GM21528 (cell line): ENCODE measurements around the gene LRRIQ1.

Source experiments
- ATAC-seq: cut with Tn5 transposase; IDR thresholded peaks from one replicate; pipeline ENCODE4 v1.9.1; 2021; ENCODE audit warnings: mild to moderate bottlenecking, moderate library complexity; ENCODE audit not compliant: unreplicated experiment, low FRiP score

Gene LRRIQ1

DNA sequence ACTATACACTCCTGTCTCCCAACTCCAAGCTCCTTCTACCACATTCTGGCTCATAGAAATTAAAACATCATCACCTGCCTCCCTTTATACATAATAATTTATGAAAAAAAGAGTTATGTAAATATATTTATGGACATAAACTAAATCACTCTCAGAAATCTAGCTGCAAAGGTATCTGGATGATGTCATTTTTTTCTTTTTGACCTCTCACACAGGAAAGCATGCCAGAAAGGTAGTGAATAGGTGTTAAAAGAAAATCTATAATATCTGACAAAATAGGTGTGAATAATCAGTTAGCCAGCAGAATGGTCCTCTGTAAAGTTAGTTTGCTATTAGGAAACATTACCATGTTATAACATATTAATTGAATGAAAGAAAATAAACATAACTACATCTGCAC, 7.7 kb downstream of the LRRIQ1 start:
- ATAC-seq: no peak

- peak; percentile 86 for ATAC-seq
Observed at GRCh38 chr12:85057370-85057963, 21.3 kb downstream of the LRRIQ1 start.

DNA sequence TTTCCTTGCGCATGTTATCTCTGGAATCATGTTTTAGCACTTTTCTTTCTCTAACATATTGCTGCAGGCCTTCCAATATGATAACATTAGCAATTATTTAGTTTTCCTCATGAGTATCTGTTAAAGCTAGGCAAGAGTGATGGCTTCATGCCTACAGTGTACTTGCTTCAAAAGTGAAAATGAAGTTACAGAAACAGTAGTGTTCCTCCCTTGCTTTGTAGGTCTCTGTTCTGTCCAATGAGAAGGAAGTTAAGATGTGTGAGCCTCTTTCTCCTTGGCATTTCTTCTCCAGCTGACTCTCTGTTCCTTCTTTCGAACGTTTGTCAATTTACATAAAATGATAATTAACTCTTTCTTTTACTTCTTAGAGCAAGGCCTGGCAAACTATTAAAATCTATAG, 22.2 kb downstream of the LRRIQ1 start:
- no peak for ATAC-seq

GRCh38 chr12:85059594-85059993, 23.4 kb downstream of the LRRIQ1 start:
- ATAC-seq: no peak

GRCh38 chr12:85060916-85061315, 24.8 kb downstream of the LRRIQ1 start:
- no peak for ATAC-seq

- no peak for ATAC-seq
Observed at GRCh38 chr12:85065837-85066482, 29.8 kb downstream of the LRRIQ1 start.

- ATAC-seq: no peak
Observed at GRCh38 chr12:85072826-85073225, 36.7 kb downstream of the LRRIQ1 start.

GRCh38 chr12:85076688-85077430, 40.7 kb downstream of the LRRIQ1 start:
- ATAC-seq: peak; percentile 55

- ATAC-seq: no peak
Observed at GRCh38 chr12:85085066-85085465, 48.9 kb downstream of the LRRIQ1 start.

DNA sequence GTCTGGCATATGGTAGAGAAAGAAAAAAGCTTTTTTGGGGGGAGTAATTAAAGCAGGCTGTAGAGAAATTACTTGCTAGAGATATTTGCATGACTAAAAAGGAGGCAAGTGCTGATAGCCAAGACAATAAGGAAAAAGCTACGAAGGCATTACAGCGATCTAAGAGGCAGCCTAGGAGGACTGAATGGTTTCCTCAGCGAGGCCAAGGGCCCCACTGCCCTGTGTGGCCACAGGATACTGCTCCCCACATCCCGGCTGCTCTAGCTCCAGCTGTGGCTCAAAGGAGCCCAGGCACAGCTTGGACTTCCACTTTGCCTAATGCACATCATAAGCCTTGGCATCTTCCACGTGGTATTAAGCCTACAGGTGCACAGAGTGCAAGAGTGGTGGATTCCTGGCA, 53.6 kb downstream of the LRRIQ1 start:
- ATAC-seq: no peak

- no peak for ATAC-seq
Observed at GRCh38 chr12:85092814-85093370, 56.7 kb downstream of the LRRIQ1 start.

- no peak for ATAC-seq
Observed at GRCh38 chr12:85095501-85095900, 59.4 kb downstream of the LRRIQ1 start.

DNA sequence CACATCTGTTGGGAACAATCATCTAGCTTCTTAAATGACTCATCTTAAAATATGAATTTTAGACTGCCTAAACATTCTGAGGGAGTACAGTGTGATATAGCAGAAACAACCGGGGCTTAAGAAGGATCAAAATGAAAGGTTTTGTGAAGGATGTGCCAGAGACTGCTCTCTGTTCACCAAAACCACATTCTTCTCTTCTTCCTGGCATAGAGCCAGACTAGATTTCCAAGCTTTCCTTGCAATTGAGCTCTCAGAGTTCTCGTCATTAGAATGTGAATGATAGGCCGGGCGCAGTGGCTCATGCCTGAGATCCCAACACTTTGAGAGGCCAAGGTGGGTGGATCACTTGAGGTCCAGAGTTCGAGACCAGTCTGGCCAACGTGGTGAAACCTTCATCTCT, 94.5 kb downstream of the LRRIQ1 start:
- ATAC-seq: no peak

DNA sequence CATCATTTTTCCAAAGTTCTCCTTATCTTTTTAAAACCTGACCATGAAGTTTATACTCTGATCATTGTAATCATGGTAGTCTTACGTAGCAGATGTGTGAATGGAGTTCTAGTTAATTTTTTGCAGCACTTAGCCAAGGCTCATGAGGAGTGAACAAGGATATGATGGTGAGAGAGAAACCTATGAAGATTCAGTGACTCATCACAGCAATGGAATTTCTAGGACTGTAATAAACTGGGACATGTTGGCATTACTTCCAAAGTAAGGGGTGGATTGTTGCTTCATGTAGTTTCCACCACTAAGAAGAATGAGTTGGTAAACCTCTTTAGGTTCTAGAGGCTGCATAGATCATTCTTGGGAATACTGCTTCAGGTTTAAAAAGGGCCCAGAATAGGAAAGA, 102.7 kb downstream of the LRRIQ1 start:
- ATAC-seq: no peak

DNA sequence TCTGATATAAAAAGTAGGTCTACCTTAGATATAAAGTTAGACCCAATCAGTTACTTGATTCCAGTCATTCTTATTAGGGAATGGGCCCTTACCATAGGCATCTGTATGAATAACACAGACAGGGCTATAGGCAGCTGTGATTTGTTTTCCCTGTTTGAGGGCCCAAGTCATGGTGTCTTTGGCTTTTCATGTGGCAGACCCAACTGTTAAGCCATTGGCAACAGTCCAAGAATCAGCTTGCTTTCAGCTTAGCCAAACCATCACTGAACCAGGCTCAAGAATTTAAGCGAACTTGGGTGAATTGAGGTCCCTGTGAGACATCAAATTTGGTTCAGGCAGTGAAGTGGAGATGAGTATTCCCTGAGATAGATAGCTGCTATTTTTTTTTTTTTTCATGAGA, 111.2 kb downstream of the LRRIQ1 start:
- ATAC-seq: no peak

GRCh38 chr12:85152311-85152729, 116.2 kb downstream of the LRRIQ1 start:
- ATAC-seq: no peak

GRCh38 chr12:85155791-85156190, 119.6 kb downstream of the LRRIQ1 start:
- no peak for ATAC-seq

- no peak for ATAC-seq
Observed at GRCh38 chr12:85156569-85156968, 120.4 kb downstream of the LRRIQ1 start.

- ATAC-seq: no peak
Observed at GRCh38 chr12:85157035-85157603, 121.0 kb downstream of the LRRIQ1 start.

DNA sequence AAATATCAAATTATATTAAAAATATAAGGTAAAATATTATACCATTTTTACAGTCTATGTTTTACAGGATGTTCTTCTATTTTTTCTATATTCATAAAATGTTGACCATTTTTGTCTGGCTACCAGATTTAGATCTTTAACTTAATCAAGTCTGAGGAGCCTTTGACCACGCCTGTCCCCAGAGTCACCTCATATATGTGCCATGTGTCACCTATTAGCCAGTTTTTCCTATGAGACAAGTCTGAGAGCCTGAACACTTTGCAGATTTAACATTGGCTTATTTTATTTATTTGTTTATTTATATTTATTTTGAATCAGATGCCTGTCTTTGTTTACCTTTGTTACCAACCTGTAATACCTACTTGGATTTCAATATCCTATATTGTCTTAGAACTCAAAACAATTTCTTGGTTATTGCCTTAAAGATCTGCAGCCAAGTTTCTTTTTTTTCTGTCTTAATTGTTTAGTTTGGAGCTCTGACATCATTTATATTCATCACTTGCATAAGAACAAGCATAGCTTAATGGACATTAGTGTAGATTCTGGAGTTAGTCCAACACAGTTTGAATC, 127.7 kb downstream of the LRRIQ1 start:
- no peak for ATAC-seq
